UCSD-AML1 (cell line): ENCODE results near the gene CLDN7.

Source experiments
- DNase-seq: peaks from one replicate; lab custom pipeline; 2025; ENCODE audit not compliant: unreplicated experiment; lab: John Stamatoyannopoulos, UW

Gene CLDN7

GRCh38 chr17:7238420-7239090 lies 23.7 kb downstream of the CLDN7 start:
- DNase-seq: no peak

- DNase-seq: peak; percentile 86
These were observed 24.4 kb downstream of the CLDN7 start for GRCh38 chr17:7237761-7238419.

- no peak for DNase-seq
These were observed 25.0 kb downstream of the CLDN7 start for GRCh38 chr17:7237266-7237760.

- no peak for DNase-seq
These were observed 25.5 kb downstream of the CLDN7 start for GRCh38 chr17:7236808-7237207.

DNA sequence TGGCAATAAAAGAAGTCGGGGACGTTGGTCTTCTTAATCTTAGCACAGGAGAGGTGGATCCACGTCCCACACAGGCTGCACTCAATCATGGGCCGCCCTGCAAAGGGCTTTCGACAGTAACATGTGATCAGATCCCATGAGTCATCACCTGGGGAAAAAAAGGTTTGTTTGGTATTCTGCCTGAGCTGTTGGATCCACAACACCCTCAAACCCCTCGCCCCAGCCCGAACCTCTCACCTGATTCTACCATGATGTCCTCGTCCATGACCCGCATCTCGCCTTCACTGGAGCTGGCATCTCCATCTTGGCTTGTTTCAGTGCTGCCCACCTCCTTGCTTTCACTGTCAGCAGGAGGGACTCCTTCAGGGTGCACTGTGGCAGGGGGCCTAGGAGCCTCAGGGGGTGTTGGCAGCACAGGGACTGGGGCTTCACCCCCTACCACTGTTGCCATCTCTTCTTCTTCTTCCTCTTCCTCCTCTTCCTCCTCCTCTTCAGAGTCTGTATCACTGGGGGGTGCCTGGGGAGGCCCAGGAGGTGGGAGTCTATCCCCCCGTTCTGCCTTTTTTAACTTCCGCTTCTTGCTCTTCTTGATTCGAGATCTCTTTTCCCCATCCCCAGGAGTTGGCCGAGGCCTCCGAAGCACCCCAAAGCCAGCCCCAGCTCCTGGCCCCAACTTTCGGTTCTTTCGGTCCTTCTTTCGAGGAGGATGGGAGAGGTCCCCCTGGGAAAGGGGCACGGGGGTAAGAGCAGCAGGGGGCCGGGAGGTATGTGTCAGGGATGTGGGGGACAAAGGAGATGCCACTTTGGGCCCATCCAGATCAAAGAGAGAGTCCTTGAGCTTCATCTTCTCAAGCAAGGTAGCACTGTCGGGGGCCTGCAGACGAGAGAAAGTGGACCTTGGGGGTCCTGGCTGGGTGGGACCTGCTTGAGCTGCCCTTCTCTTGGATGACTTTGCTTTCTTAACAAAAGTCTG lies 26.3 kb downstream of the CLDN7 start:
- DNase-seq: no peak

DNA sequence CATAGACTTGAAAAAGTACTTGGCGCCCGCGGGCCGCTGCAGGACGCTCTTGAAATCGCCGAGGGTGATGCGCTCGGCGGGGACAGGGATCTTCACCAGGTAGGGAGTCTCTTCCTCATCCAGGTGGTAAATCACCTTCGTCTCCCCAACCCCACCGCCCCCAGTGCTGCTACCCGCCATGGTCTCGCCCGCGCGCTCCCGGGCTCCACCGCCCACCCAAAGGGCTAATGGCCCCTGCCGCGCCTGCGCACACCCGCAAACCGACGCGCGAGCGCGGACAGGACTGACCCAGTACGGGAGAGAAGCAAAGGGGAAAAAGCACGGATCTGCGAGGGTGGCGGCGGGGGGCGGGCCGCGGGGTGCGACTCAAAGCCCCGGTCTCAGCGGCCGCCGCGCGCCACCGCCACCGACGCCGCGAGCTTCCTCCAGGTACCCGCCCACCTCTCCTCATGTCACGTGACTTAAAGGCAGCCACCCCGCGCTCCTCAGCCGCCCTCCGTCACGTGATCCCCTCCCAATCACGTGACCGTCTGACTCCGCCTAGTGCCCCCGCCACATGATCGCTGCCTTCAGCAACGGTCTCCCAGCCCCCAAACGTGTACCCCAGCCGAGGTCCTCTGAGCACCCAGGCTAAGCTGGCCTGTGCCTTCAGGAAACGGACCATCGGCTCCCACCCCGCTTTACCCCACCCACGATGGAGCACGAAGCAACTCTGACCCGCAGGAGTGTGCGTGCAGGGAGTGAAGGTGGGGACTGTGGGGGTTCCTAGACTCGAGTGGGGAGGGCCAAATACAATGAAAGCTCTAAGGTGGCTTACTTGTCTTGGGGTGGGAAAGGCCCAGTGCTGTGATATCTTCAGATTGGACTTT lies 28.0 kb downstream of the CLDN7 start, which contains the start of gene DVL2:
Gene DVL2 (minus strand): TSS at position 435 of the 869 bp plus-strand sequence. CDS start 255 bp downstream, at position 180.
- DNase-seq: peak; percentile 90

DNA sequence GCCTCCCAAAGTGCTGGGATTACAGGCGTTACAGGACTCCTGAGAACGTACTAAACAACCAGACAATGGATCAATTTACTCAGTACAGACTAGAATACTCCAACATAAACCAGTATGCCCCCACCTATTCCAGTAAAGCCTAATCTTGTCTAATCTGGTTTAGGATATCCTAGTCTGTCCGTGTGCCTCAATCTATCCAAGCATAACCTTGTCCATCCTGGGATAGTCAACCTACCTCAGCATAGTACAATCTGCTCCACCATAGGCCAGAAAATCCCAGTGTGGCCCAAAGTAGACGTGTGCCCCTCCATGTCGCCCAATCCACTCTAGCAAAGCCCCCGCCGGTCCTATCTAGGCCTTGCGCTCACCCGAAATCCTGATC lies 28.6 kb downstream of the CLDN7 start:
- no peak for DNase-seq

GRCh38 chr17:7232114-7232513 lies 30.2 kb downstream of the CLDN7 start:
- no peak for DNase-seq

- DNase-seq: no peak
These were observed 32.8 kb downstream of the CLDN7 start for GRCh38 chr17:7229504-7229903.

- no peak for DNase-seq
These were observed 33.4 kb downstream of the CLDN7 start for GRCh38 chr17:7228920-7229319.

- no peak for DNase-seq
These were observed 35.3 kb downstream of the CLDN7 start for GRCh38 chr17:7226721-7227710.

DNA sequence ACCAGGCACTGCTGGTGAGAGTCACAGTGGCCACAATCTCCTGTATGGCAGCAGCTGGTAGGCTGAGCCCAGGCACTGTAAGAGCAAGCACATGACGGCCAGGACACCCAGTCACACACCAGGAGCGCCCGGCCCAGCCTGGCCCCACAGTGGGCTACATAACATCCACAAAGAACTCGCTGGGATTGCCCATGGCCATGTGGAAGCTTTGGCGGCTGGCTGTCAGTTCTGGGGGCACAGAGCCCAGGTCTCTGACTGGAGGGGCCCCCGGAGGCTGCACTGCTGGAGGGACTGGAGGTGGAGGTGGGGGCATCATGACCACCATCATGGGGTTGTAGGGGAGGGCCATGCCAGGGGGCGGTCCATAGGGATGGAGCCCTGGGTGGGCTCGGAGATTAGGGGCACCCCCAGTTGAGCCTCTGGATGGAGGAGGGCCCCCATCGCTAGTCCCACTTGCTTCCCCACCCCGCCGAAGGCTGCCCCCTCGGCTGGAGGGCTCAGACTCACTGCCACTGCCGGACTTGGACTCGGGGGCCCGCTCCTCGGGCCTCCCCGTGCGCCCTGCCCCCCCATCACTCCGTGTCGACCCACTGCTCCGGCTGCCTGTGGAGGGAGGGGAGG lies 36.5 kb downstream of the CLDN7 start:
- DNase-seq: no peak

GRCh38 chr17:7224661-7225111 lies 37.6 kb downstream of the CLDN7 start:
- no peak for DNase-seq

DNA sequence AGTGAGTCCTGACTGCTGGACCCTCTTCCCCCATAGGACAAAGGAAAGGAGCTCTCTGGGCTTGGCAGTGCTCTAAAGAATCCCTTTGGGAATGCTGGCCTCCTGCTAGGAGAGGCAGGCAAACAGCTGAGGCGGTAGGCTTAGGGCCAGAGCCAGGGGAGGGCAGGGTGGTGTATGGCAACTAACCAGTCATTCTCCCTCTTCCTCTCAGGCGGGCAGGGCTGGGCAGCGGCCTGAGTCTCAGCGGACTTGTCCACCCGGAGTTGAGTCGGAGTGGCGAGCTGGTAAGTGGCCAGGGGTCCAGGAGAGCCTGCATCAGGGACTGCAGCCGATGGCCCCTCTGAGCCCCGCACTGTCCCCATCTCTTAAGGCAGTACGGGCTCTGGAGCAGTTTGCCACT lies 38.2 kb downstream of the CLDN7 start:
- DNase-seq: no peak

GRCh38 chr17:7223375-7223774 lies 38.9 kb downstream of the CLDN7 start:
- DNase-seq: no peak

DNA sequence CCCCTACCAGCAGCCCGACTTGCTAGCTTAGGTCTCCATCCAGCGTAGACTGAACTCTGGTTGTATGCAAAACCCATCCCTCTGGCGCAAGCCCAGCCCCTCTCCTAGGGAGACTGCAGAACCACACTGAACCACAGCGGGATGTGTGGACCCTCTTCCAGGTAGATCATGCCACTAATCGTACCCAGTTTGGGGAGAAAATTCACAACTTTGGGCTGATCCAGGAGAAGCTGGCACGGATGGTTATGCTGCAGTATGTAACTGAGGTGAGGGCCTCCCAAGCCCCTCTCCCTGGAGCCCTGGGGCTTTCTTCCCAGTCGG lies 39.3 kb downstream of the CLDN7 start:
- no peak for DNase-seq

DNA sequence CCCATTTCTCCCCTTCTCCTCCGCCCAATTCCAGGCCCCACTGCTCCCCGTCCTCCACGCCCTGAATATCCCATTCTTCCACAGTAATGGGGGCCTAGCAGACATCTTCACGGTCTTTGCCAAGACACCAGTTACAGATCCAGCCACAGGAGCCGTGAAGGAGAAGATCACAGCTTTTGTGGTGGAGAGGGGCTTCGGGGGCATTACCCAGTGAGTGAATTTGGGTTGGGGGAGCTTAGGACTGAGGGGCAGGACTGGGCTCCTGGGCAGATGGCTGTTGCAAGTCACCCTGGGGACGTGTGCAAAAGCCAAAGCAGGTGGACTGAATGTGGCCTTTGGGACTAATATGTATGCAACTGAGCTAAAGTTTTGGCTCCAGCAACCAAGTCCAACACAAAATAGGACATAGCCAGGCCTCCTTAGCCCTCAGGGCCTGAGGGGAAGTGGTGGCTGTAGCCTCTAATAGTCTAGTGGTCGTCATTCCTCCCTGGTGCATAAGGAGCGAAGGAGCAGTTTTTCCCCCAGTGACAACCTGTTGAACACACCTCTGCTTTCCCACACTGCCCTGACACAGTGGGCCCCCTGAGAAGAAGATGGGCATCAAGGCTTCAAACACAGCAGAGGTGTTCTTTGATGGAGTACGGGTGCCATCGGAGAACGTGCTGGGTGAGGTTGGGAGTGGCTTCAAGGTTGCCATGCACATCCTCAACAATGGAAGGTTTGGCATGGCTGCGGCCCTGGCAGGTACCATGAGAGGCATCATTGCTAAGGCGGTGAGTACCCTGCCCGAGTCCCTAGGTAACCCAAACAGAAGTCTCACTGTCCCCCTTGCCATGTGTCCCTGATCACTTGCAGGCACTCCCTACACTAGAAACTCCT lies 39.9 kb downstream of the CLDN7 start:
- no peak for DNase-seq
